Heart left ventricle (tissue), 13 donors: ENCODE data around the gene KRT77.

Experiments
- POLR2A ChIP-seq, 2 donors: fragments of 450-650 bp; IDR thresholded peaks; one replicate each; pipeline ENCODE4 v1.6.1; 2017; ENCODE audit warnings: antibody characterized with exemption in 2 of 2, mild to moderate bottlenecking in 2 of 2, moderate library complexity in 2 of 2
- TF ChIP-seq, protein P1 (sequence below), 12 donors: fragments of 200-600 bp; sonication (generic) in 4 of 12; IDR thresholded peaks; one replicate each; pipeline versions ENCODE4 v1.5.0 to v1.8.0; 2018 to 2022; ENCODE audit warnings: antibody characterized with exemption in 12 of 12, mild to moderate bottlenecking in 5 of 12
- donor health status: ischemic (EF 13 %, LVEDD 7.1; RV severe dilation, severe dysfunction).
- donor health status: DM: no; HTN: yes; CAD: no.
- donor health status: DM: no; HTN: no; CAD: no.
- donor health status: ischemic (EF 25% LVEDD 6.9; RV normal size, moderate dysfunction).
- donor health status: ischemic (EF 25% LVEDD 5.7; RV mildly dilated, moderate dysfunction).
- donor health status: ischemic (EF 35%, LVEDD 5.7; RV mildly dilated, moderate dysfunction).
- donor health status: nonischemic (EF 11% LVEDD 7.7; RV severe dilation, severe dysfunction).
- donor health status: DM: yes; HTN: yes; CAD: no.
- donor health status: PGD.
- donor health status: ischemic (EF 29% LVEDD 5.4; RV normal size, mild dysfunction).
- donor health status: nonischemic (EF 23%, LVEDD 6.1; RV moderate dilation, normal function).

DNA sequence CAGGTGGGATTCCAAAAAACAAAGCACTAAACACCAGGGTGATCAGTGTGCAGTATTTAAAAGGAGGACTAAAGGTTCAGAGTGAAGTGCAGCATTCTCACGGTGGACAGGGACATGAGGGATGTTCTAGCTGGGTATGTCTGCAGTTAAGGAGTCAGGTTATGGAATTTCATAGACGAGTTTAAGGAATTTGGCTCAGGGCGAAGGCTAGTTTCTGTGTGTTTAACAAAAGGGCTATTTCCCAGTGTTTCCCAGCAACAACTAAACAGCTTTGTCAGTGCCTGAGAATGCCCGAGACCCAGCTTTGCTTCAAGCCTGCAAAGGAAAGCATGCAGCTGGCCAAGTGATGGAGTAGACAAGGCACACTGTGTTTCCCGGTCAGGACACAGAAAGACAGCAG is 30.1 kb downstream of the KRT77 start:
- TF ChIP-seq, protein P1, sequence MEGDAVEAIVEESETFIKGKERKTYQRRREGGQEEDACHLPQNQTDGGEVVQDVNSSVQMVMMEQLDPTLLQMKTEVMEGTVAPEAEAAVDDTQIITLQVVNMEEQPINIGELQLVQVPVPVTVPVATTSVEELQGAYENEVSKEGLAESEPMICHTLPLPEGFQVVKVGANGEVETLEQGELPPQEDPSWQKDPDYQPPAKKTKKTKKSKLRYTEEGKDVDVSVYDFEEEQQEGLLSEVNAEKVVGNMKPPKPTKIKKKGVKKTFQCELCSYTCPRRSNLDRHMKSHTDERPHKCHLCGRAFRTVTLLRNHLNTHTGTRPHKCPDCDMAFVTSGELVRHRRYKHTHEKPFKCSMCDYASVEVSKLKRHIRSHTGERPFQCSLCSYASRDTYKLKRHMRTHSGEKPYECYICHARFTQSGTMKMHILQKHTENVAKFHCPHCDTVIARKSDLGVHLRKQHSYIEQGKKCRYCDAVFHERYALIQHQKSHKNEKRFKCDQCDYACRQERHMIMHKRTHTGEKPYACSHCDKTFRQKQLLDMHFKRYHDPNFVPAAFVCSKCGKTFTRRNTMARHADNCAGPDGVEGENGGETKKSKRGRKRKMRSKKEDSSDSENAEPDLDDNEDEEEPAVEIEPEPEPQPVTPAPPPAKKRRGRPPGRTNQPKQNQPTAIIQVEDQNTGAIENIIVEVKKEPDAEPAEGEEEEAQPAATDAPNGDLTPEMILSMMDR (IDR thresholded peaks at IDR 0.05), result no peak
- no peak for TF ChIP-seq POLR2A (IDR thresholded peaks at IDR 0.05)
